T-helper 22 cell (primary cell): ENCODE data around the gene NMD3.
"Not testable (repeated sequence)": the region's sequence is repeated elsewhere in the genome, so short reads cannot be mapped to it uniquely, and the experiment has no call there.

Experiments used
- DNase-seq: peaks from one replicate; pipeline ENCODE4 v3.0.0-alpha.2; 2020; ENCODE audit warnings: low read depth

The NMD3 gene

DNA sequence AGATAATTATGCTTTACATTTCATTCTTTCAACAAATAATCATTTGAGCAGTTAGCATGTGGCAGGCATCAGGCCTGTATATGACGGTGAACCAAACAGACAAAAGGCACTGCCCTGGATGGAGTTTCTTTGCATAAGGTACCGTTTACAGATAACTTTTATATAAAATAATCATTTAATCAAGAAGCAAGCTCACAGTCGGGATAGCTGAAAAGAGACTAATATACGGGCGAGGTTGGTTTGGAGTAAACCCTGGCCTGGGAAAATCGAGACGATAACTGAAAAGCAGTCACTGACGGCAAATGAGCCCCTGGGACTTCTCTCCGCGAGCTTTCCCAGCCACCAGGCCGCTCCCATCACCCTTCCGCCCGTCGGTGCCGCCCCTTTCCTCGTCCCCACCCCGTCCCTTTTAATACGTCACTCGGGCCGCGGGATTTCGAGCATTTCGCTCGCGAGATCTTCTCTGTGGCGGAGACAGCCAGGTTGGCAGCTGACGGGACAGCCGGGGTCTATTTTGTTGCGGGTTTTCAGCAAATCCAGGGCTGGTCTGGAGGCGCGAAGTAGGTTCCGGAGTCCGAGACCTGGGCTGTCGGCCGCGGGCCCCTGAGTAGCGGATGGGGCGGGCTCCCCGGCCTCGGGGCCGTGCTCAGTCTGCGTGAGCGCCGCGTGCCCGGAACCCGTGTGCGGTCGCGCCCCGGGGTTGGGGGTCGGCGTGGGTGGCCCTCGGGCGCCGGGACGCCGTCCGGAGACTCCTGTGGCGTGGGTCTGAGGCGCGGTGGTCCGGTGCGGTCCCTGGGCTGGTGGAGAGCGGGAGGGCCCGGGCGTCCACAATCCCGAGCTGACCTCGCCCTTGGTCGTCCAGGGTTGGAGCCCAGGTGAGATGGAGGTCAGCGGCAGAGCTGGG is at the start of gene NMD3:
NMD3 (plus strand) TSS at position 462 of the 904 bp plus-strand sequence. CDS start 703 bp downstream, outside the sequence.
- peak; percentile 80 for DNase-seq

DNA sequence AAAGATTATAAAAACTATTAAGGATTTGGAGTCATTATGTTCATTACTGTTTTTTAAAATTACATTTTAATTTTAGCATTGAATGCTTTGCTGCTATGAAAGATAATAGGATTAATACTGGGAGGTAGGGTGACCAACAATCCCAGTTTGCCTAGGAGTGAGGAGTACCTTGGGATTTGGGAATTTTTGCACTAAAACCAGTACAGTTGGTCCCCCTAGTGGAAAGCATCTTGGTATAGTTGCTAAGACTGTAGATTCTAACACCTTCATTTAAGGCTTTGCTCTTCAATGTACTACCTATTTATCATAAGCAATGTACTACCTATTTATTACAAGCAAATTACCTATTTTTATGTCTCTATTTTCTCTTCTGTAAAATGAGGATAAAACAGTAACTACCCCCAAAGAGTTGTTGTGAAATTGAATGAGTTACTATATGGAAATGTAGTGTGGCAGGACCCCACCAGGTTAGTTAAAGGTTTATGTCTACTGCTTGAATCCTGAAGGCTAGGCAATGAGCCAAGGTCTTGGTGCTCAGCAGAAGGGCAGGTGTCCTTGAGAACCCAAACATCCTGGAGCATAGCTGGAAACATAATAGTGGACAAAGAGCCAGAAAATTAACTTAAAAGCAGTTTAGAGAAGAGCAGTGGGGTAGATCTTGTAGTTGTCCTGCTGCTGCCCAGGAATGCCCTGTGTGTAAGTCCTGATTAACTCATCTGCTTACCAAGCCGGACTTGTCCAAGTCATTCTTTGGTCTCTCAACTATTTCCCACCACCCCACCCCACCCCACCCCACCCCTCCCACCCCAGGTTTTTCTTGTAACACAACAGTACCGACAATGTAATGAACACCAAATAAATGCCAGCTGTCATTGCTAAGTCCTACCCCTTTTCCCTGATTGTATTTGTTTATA is 49.2 kb upstream of the NMD3 start:
- DNase-seq: no peak

DNA sequence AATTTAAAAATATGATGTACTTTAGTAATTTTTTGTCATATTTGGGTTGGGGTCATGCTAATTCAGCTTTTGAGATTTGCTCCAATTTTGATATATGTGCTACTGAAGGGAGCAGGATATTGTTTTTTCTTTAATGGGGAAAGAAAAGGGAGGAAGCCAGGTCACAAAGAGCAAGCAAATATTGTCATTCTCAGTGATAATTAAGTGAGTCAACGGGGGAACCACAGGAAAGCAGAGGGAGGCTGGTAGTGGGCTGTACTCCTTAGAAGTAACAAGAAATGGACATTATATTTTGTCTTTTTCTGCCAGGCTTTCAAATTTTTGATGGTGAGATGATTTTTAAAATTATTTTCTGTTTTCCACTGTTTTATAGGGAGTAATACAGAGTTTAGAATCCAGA is 45.6 kb upstream of the NMD3 start:
- no peak for DNase-seq

- DNase-seq: no peak
Measured at GRCh38 chr3:161177991-161178390, 43.1 kb upstream of the NMD3 start.

DNA sequence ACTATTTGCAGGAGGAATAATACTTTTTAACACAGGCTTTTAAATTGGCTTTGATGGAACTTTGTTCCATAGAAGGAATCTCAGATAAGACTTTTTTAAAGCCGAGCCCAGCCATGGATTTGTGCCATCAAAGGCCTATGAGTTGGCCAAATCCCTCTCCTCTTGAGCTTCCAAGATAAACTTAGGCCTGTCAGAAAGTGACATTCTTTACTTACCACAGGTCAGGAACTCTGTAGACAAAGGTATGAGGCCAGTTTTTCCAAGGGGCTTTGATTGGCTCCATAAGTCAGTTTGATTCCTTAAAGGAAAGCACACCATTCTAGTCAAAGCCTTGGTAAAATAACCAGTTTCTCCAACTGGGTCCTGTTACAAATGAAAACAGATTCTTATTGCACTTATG is 39.7 kb upstream of the NMD3 start:
- DNase-seq: not testable (repeated sequence)

DNA sequence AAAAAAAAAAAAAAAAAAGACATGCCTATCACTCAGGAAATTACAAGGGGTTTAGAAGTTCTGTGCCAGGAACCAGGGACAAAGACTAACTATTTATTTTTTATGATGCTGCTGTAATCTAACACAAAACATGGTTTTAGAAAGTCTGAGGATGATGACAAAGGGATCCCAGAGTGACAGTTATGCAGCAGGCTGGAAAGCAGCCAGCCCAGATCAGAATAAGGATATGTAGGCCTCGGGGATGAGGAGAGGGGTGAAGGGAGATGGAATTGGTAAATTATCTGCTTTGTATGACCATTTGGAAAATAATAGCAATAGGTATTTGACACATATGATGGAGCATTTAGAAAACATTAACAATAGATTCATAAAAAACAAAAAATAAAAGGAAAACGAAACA is 34.1 kb upstream of the NMD3 start:
- no peak for DNase-seq

DNA sequence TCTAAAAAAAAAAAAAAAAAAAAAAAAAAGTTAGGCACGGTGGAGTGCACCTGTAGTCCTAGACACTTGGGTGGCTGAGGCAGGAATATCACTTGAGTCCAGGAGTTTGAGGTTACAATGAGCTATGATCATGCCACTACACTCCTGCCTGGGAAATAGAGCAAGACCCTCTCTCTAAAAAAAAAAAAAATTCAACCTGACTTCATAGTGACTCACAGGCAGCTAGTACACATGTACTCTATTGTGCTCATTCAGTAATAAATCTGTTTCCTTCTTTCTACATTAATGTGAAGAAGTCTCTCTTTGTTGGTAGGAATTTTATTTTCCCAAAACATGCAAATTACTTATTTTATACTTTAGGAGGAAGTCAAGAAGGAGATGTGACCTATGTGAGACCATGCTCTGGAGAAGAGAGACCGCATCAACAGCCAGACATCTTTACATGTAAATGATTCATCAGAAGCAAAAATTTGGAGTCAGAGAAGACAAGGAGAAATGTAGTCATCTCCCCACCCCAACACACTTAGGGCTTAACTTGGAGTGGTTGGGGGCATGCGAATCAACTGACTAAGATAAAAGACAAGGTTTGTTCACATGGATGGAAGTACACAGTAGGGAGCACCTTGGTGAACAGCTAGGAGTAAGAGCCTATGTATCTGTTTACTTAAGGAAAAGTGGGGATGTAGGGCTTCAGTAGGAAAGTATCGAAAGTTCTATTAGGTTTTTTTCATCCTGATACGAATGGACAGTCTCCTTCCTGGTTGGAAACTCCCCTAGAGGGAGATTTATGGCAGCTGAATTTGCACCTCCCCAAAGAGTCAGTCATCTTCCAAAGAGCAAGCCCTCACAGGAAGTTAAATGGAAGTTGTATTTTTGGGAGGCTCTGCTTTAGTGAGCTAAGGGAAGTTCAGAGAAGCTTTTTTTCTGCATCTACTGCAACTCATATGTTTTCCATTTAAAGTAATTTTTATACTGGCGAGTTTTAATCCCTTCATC is 23.0 kb upstream of the NMD3 start:
- no peak for DNase-seq

GRCh38 chr3:161199926-161200325 is 21.2 kb upstream of the NMD3 start:
- DNase-seq: no peak

- DNase-seq: no peak
Measured at GRCh38 chr3:161203485-161204098, 17.5 kb upstream of the NMD3 start.

- DNase-seq: no peak
Measured at GRCh38 chr3:161208931-161209330, 12.2 kb upstream of the NMD3 start.

DNA sequence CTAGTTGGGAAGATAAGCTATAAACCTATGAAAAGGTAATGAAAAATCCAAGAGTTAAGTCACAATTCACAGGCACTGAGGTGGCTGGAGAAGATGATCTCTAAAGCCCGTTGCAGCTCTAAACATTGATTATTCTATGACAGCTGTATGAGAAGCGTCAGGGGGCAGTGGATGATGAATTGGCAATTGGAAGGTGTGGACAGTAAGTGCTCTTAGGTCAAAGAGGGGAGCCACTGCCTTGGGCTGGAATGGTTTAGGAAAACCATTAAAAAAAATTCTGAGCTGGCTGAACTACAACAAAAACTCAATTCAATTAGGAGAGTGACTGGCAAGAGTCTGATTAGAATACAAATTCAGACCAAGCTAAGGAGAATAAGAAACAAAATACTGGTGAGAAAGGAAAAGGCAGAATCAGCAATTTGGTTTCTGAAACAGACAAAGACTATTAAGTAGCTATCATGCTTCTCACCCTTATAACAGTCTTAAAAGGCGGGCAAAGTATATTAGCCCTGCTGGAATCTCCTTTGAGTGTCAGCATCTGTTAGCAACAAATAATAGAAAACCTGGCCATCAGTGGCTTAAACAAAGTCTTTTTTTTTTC is 8.8 kb upstream of the NMD3 start:
- no peak for DNase-seq

GRCh38 chr3:161212906-161213305 is 8.2 kb upstream of the NMD3 start:
- no peak for DNase-seq

GRCh38 chr3:161213644-161214043 is 7.5 kb upstream of the NMD3 start:
- DNase-seq: no peak

DNA sequence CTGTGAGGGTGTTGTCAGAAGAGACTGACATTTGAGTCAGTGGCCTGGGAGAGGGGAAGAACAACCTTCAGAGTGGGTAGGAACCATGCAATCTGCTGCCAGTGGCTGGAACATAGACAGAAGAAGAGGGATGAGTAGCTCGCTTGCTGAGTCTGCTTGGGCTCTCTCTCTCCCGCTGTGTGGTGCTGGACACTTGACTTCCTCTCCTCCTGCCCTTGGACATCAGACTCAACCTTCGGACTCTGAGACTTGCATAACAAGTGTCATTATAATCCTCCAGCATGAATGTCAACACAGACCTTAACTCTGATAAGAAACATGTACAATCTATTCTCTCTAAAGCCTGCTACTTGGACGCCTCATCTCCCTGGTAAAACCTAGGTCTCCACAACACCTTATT is 5.9 kb upstream of the NMD3 start:
- DNase-seq: no peak

DNA sequence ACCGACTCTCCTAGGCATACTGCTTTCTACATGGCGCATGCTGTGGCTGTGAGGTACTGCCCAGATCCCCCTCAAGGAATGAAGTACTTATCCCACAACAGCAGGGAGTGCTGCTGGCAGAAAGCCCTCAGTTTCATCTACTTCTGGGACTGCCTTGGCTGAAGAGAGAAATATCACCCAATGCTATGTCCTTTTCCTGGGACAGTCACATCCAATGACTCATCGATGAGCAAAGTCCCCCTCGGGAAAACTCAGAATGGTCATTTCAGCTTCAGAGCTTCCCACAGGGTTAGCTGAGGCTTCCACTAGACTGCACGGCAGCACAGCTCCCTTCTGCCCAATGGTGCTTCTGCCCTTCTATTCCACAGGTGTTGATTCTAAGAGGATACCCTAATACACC is 3.6 kb upstream of the NMD3 start:
- DNase-seq: no peak

DNA sequence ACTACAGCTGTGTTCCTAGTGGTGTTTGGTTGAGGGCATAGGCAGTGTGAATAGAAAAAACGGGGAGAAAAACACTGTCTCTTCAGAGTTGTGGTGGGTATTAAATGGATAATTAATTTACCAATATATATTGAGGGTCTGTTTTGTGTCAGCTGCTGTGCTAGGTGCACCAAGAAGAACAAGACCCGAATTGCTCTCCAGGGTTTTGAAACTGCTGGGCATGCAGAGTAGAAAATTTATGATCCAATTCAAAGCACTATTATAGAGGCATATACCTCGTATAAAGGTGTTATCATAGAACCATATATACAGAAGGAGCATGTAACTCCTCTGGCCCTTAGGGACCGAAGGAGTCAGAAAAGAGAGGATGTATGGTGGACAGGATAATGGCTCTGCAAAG is 1.6 kb upstream of the NMD3 start:
- DNase-seq: no peak

GRCh38 chr3:161221806-161222600 is 892 bp downstream of the NMD3 start:
- no peak for DNase-seq

- DNase-seq: no peak
Measured at GRCh38 chr3:161222662-161223061, 1.6 kb downstream of the NMD3 start.

DNA sequence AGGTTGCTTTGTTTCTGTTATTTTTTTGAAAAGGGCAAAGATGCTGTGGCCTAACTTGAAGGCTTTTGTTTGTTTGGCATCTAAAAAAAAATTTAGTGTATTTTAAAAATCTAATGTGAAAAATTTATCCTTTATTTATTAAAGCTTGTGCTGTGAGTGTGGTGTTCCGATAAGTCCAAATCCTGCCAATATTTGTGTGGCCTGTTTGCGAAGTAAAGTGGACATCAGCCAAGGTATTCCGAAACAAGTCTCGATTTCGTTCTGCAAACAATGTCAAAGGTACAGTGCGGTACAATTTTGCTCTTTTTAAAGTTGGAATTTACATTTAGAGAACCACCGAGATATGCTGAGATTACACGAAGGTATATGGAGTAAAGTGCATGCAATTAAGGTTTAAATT is 3.7 kb downstream of the NMD3 start:
- DNase-seq: no peak

- no peak for DNase-seq
Measured at GRCh38 chr3:161230621-161231171, 9.6 kb downstream of the NMD3 start.
